K562 (cell line): Measurements from ENCODE around the gene MVD. TPM values are rescaled to one million over a fixed set of nuclear protein-coding genes. Genes with fewer than 3 reads are reported as not detected.
A peak's percentile ranks its signal among the peaks of the same experiment; 100 is the strongest.

ENCODE experiments used
- ATAC-seq: fragments of 200-7000 bp; cut with Tn5 transposase; 3 replicates; pipeline ENCODE4 v1.9.1; 2020; ENCODE audit warnings: moderate library complexity
- BruUV-seq: library from RNA; stranded (reverse); fragments of 400-500 nt; replicated peaks from 2 replicates; lab custom pipeline; 2021; lab: Mats Ljungman, UMichigan
- CTCF ChIA-PET: fragments of 300-600 bp; formaldehyde crosslinking; extraction: SDS; loops from one replicate; lab custom pipeline; 2021; ENCODE audit warnings: low intra/inter-chr PET ratio; lab: Yijun Ruan, JAX
- POLR2A ChIA-PET: fragments of 300-600, 350-650 bp; sonication (Branson Sonifier 250); formaldehyde crosslinking; extraction: SDS; loops from one replicate; lab custom pipeline; 2021; ENCODE audit warnings: antibody characterized with exemption, inconsistent platforms; lab: Yijun Ruan, JAX
- DNase-seq, 4 experiments: peaks; one replicate each; pipeline versions ENCODE4 v3.0.0 to v3.0.0-alpha.2; 2011 to 2018; ENCODE audit warnings: low spot score in 3 of 4, mixed read lengths in 3 of 4; ENCODE audit errors: extremely low read depth in 1 of 4
- FAIRE-seq: peaks from 2 replicates; lab custom pipeline; 2011; peaks lifted over from hg19 to GRCh38; lab: Jason Lieb, UNC
- H2AFZ ChIP-seq: 2 replicates; pipeline ENCODE4 v1.6.0; 2011; ENCODE audit warnings: low read depth, low read length, control low read depth, inconsistent platforms
- H3K27ac ChIP-seq: fragments of 200-600 bp; 3 replicates; pipeline ENCODE4 v1.8.0; 2011; ENCODE audit warnings: low read depth, mild to moderate bottlenecking, control low read depth, inconsistent platforms, low read length, moderate library complexity, mixed read lengths; ENCODE audit errors: extremely low read depth
- H3K27me3 ChIP-seq, 2 experiments: fragments of 300-600 bp in 1 of 2; 2 replicates in 1 of 2; 3 replicates in 1 of 2; pipeline versions ENCODE4 v1.6.0 to v1.8.0; 2011; ENCODE audit warnings: inconsistent platforms in 2 of 2, low read length in 2 of 2, mild to moderate bottlenecking in 1 of 2, mixed read lengths in 1 of 2, moderate library complexity in 1 of 2; ENCODE audit not compliant: control insufficient read depth in 2 of 2, insufficient read depth in 2 of 2
- H3K36me3 ChIP-seq: fragments of 300-600 bp; 3 replicates; pipeline ENCODE4 v1.8.0; 2011; ENCODE audit warnings: mild to moderate bottlenecking, low read length, inconsistent platforms; ENCODE audit not compliant: control insufficient read depth, insufficient read depth
- H3K4me1 ChIP-seq, 2 experiments: fragments of 200-600 bp in 1 of 2; replicated peaks in 1 of 2; 2 replicates in 1 of 2; 3 replicates in 1 of 2; pipeline versions ENCODE4 v1.5.1 to v1.8.0; 2011; ENCODE audit warnings: inconsistent platforms in 2 of 2, low read length in 2 of 2, mild to moderate bottlenecking in 1 of 2, mixed read lengths in 1 of 2, moderate library complexity in 1 of 2; ENCODE audit not compliant: control insufficient read depth in 2 of 2, insufficient read depth in 2 of 2
- H3K4me2 ChIP-seq: 2 replicates; pipeline ENCODE4 v1.6.1; 2011; ENCODE audit warnings: low read length, control low read depth, inconsistent platforms, mixed read lengths; ENCODE audit not compliant: insufficient read depth
- H3K4me3 ChIP-seq: fragments of 200-600 bp; sonication (generic), shearing (Covaris generic); 2 replicates; pipeline ENCODE4 v1.5.1; 2016; ENCODE audit warnings: control low read depth, inconsistent platforms
- H3K79me2 ChIP-seq: fragments of 200-600 bp; 3 replicates; pipeline ENCODE4 v1.8.0; 2011; ENCODE audit warnings: low read length, inconsistent platforms; ENCODE audit not compliant: control insufficient read depth, insufficient read depth
- H3K9ac ChIP-seq, 2 experiments: 2 replicates each; pipeline versions ENCODE4 v1.6.0 to v1.6.1; 2011; ENCODE audit warnings: low read depth in 2 of 2, low read length in 2 of 2, control low read depth in 1 of 2, inconsistent platforms in 1 of 2, mild to moderate bottlenecking in 1 of 2, mixed read lengths in 1 of 2; ENCODE audit not compliant: insufficient read depth in 1 of 2
- H3K9me1 ChIP-seq: one replicate; pipeline ENCODE4 v1.6.0; 2011; ENCODE audit warnings: inconsistent platforms, mild to moderate bottlenecking, low read length, moderate library complexity; ENCODE audit not compliant: control insufficient read depth, insufficient read depth
- H3K9me3 ChIP-seq: replicated peaks from 2 replicates; pipeline ENCODE4 v1.5.1; 2011; ENCODE audit warnings: low read depth, low read length, inconsistent platforms; ENCODE audit not compliant: control insufficient read depth, insufficient read depth
- H4K20me1 ChIP-seq: replicated peaks from 2 replicates; pipeline ENCODE4 v1.6.1; 2011; ENCODE audit warnings: low read length, inconsistent platforms, mixed read lengths; ENCODE audit not compliant: control insufficient read depth, insufficient read depth
- CBFA2T2 ChIP-seq: fragments of 450-650 bp; conservative IDR thresholded peaks from 2 replicates; pipeline ENCODE4 v1.6.1; 2017; ENCODE audit warnings: mild to moderate bottlenecking
- GTF3C2 ChIP-seq: IDR thresholded peaks from 3 replicates; pipeline ENCODE4 v1.6.1; 2011; ENCODE audit warnings: borderline replicate concordance, mild to moderate bottlenecking, moderate library complexity; ENCODE audit not compliant: insufficient read length; ENCODE audit errors: extremely low read depth
- PRMT5 ChIP-seq: sonication (generic); formaldehyde crosslinking; IDR thresholded peaks from 2 replicates; pipeline ENCODE4 v1.5.0; 2020; ENCODE audit warnings: missing genetic modification reagents
- SOX6 ChIP-seq: fragments of 450-650 bp; IDR thresholded peaks from 2 replicates; pipeline ENCODE4 v1.6.1; 2014; ENCODE audit warnings: mild to moderate bottlenecking
- SPI1 ChIP-seq: IDR thresholded peaks from 2 replicates; pipeline ENCODE4 v1.6.1; 2011; ENCODE audit warnings: low read depth, low read length, control low read depth, borderline replicate concordance
- TCF15 ChIP-seq: fragments of 250-450 bp; sonication (Bioruptor Pico); IDR thresholded peaks from 2 replicates; pipeline ENCODE4 v1.8.0; 2022; ENCODE audit warnings: moderate library complexity, mild to moderate bottlenecking, inconsistent platforms
- ZNF121 ChIP-seq: sonication (generic); formaldehyde crosslinking; conservative IDR thresholded peaks from 2 replicates; pipeline ENCODE4 v1.8.0; 2022; ENCODE audit warnings: missing genetic modification reagents
- WGBS: fragments of 100-300 bp; shearing (Covaris generic); methylation state at CpG from one replicate; pipeline ENCODE4 v1.1.6; 2016; ENCODE audit warnings: low coverage, mixed read lengths; ENCODE audit not compliant: insufficient coverage; ENCODE audit errors: missing lambda C conversion rate; 5-methylcytosine and 5-hydroxymethylcytosine counted together
- in situ Hi-C: fragments of 300-500 bp; cut with MboI; formaldehyde crosslinking; loops from 4 replicates; pipeline ENCODE4 v1.15.0; 2018; ENCODE audit warnings: inconsistent platforms, mixed read lengths
- intact Hi-C: fragments of 100-400 bp; cut with micrococcal nuclease; formaldehyde crosslinking; loops from 2 replicates; pipeline ENCODE4 v1.14.2; 2022
- polyA plus RNA-seq, 8 experiments: library from polyadenylated mRNA; depleted of rRNA in 4 of 8; stranded (reverse) in 5 of 8; unstranded in 3 of 8; fragments of >200 nt; fragmentation: Nextera tagmentation in 2 of 8; fragmentation: Illumina TruSeq in 1 of 8; extraction: Ambion mirVana in 2 of 8; extraction: Trizol in 1 of 8; gene quantifications; 2 replicates each; pipeline versions ENCODE4 v1.2.1 to v1.2.3, GENCODE V29; 2011 to 2014; ENCODE audit warnings: inconsistent platforms in 1 of 8, missing spikeins in 1 of 8
- total RNA-seq, 7 experiments: library from RNA; depleted of rRNA in 6 of 7; stranded (reverse); fragments of >200 nt in 6 of 7; fragmentation: Illumina TruSeq in 2 of 7; extraction: Trizol in 2 of 7; gene quantifications; 2 replicates each; pipeline versions ENCODE4 v1.2.1 to v1.2.3, GENCODE V29; 2011 to 2021; ENCODE audit warnings: low replicate concordance in 1 of 7
- TF ChIP-seq, protein P1 (sequence below): sonication (generic); formaldehyde crosslinking; IDR thresholded peaks from 2 replicates; pipeline ENCODE4 v1.9.0; 2022; ENCODE audit warnings: mild to moderate bottlenecking, missing genetic modification reagents

MVD gene
- total and polyA plus RNA-seq, 9 of the 15 experiments (the other 6 are each of a cell fraction or from before 2014, with no cell fraction given): 12.2 to 141 (median 45.3) TPM

- ChIA-PET POLR2A (no interaction called here), CTCF (no interaction called here)
These were observed 27.6 kb upstream of the MVD start for GRCh38 chr16:88690341-88691128.

More at GRCh38 chr16:88690341-88691128, 27.6 kb upstream of the MVD start:
- H3K9ac ChIP-seq: peak overlapping the region in 1 of 2 experiments; percentile 70; a peak in 2 of 4 replicates
- H3K79me2 ChIP-seq: no peaks in the 10 kb centered on the region; the same call in 2 of the 3 replicates
- no peaks in the 10 kb centered on the region for H3K9me3 ChIP-seq
- H3K9me1 ChIP-seq: no peaks in the 10 kb centered on the region
- no peaks in the 10 kb centered on the region; the same call in 1 of the 2 replicates for H4K20me1 ChIP-seq
- 78% methylated on average over 21 of the region's 21 CpGs for WGBS
- no TSS peak for BruUV-seq
- no peaks in the 10 kb centered on the region for H3K36me3 ChIP-seq
- no peak overlapping the region for H3K4me3 ChIP-seq
- no peak overlapping the region for H2AFZ ChIP-seq
- ATAC-seq (no peak), FAIRE-seq (no peak), DNase-seq (no peak)
- TF ChIP-seq TCF15 (CRISPR knock-in tag) (no peak), ZNF121 (CRISPR knock-in tag) (0 out of 2 replicates have a peak, but pooled peaks have one; percentile 10), GTF3C2 (no peak), CBFA2T2 (no peak), SOX6 (no peak), SPI1 (peak; percentile 17; the same call in 1 of the 2 replicates), PRMT5 (CRISPR knock-in tag) (no peak)
- TF ChIP-seq, protein P1, sequence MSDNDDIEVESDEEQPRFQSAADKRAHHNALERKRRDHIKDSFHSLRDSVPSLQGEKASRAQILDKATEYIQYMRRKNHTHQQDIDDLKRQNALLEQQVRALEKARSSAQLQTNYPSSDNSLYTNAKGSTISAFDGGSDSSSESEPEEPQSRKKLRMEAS (CRISPR knock-in tag): peak; percentile 12; the same call in 1 of the 2 replicates
- no peak overlapping the region for H3K4me2 ChIP-seq
- no peak overlapping the region for H3K27ac ChIP-seq
- H3K4me1 ChIP-seq: peaks cover 43 to 92% of the 10 kb centered on the region in 2 experiments
- H3K27me3 ChIP-seq: no peaks in the 10 kb centered on the region
- in situ Hi-C loops: no loop called here
- intact Hi-C loops: no loop called here
